Mesendoderm (in vitro differentiated cells): ENCODE data around the gene WNT2.

Source experiments
- DNase-seq: peaks from one replicate; pipeline ENCODE4 v3.0.0; 2013
- H2AK5ac ChIP-seq: 2 replicates; pipeline ENCODE4 v1.6.1; 2013; ENCODE audit warnings: low read length, inconsistent platforms
- H2BK120ac ChIP-seq: 2 replicates; pipeline ENCODE4 v1.6.1; 2013; ENCODE audit warnings: low read depth, mild to moderate bottlenecking, low read length, moderate library complexity, mixed read lengths
- H2BK15ac ChIP-seq: replicated peaks from 2 replicates; pipeline ENCODE4 v1.6.1; 2013; ENCODE audit warnings: low read depth, mild to moderate bottlenecking, moderate library complexity
- H2BK5ac ChIP-seq: 2 replicates; pipeline ENCODE4 v1.6.1; 2013; ENCODE audit warnings: low read length, inconsistent platforms
- H3K18ac ChIP-seq: 2 replicates; pipeline ENCODE4 v1.6.1; 2013; ENCODE audit warnings: mild to moderate bottlenecking, low read length, mixed read lengths
- H3K23ac ChIP-seq: one replicate; pipeline ENCODE4 v1.6.1; 2013; ENCODE audit warnings: low read length
- H3K27ac ChIP-seq: 2 replicates; pipeline ENCODE4 v1.5.1; 2013; ENCODE audit warnings: low read depth, mild to moderate bottlenecking, inconsistent platforms, low read length, moderate library complexity
- H3K27me3 ChIP-seq: 2 replicates; pipeline ENCODE4 v1.6.1; 2013; ENCODE audit warnings: low read length, control low read depth, mild to moderate bottlenecking, inconsistent platforms; ENCODE audit not compliant: insufficient read depth, poor library complexity
- H3K36me3 ChIP-seq: 2 replicates; pipeline ENCODE4 v1.6.1; 2013; ENCODE audit warnings: low read length, inconsistent platforms; ENCODE audit not compliant: control insufficient read depth, insufficient read depth
- H3K4ac ChIP-seq: one replicate; pipeline ENCODE4 v1.6.1; 2013; ENCODE audit warnings: low read depth, mild to moderate bottlenecking, low read length, moderate library complexity
- H3K4me1 ChIP-seq: 2 replicates; pipeline ENCODE4 v1.6.1; 2013; ENCODE audit warnings: low read depth, low read length, inconsistent platforms; ENCODE audit not compliant: control insufficient read depth
- H3K4me2 ChIP-seq: 2 replicates; pipeline ENCODE4 v1.6.1; 2013; ENCODE audit warnings: low read length
- H3K4me3 ChIP-seq: 2 replicates; pipeline ENCODE4 v1.5.1; 2013; ENCODE audit warnings: mild to moderate bottlenecking, low read length
- H3K56ac ChIP-seq: one replicate; pipeline ENCODE4 v1.6.1; 2013; ENCODE audit warnings: low read length
- H3K79me1 ChIP-seq: 2 replicates; pipeline ENCODE4 v1.6.1; 2013; ENCODE audit warnings: low read length, inconsistent platforms
- H3K79me2 ChIP-seq: 2 replicates; pipeline ENCODE4 v1.6.1; 2013; ENCODE audit warnings: mild to moderate bottlenecking, low read length; ENCODE audit not compliant: control insufficient read depth, insufficient read depth
- H3K9ac ChIP-seq: 2 replicates; pipeline ENCODE4 v1.6.1; 2013; ENCODE audit warnings: low read length, inconsistent platforms
- H4K5ac ChIP-seq: one replicate; pipeline ENCODE4 v1.6.1; 2013; ENCODE audit warnings: low read length
- H4K8ac ChIP-seq: one replicate; pipeline ENCODE4 v1.6.1; 2013; ENCODE audit warnings: low read depth, mild to moderate bottlenecking, control low read depth, low read length, moderate library complexity
- WGBS: extraction: QIAGEN DNeasy Blood & Tissue Kit; methylation state at CpG from one replicate; pipeline ENCODE4 v1.1.7; 2013; ENCODE audit warnings: low lambda C conversion rate, missing lambda C conversion rate; ENCODE audit not compliant: insufficient coverage; ENCODE audit errors: extremely low coverage; 5-methylcytosine and 5-hydroxymethylcytosine counted together

The WNT2 gene

DNA sequence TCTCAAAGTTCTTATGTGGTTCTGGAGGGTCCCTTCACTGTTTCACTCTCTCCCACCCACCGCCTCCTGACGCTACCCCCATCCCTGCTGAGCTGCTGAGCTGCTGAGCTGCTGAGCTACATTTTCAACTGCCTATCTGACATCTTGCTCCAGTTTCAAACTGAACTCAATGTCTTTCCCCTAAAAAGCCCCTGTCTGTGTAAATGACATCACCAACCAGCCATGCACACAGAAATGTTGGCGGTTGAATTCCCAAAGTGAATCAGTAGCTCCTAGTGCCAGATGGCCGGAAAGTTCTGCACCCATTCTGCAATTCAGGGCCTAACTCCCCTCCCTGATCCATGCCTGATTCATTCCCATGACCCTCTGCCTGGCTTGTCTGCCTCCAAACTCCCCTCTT lies 71.2 kb downstream of the WNT2 start:
- no peak overlapping the region for H4K5ac ChIP-seq
- no peak overlapping the region for H2BK120ac ChIP-seq
- H3K27me3 ChIP-seq = no peaks in the 10 kb centered on the region
- H3K56ac ChIP-seq = no peak overlapping the region
- H3K4me1 ChIP-seq = no peaks in the 10 kb centered on the region
- no peak overlapping the region for H3K27ac ChIP-seq
- no peak overlapping the region for H2BK5ac ChIP-seq
- no peak overlapping the region for H2AK5ac ChIP-seq
- H4K8ac ChIP-seq = no peak overlapping the region
- H3K79me2 ChIP-seq = no peaks in the 10 kb centered on the region
- no peaks in the 10 kb centered on the region for H3K79me1 ChIP-seq
- no peak overlapping the region for H3K18ac ChIP-seq
- no peak overlapping the region for H3K4me2 ChIP-seq
- DNase-seq = no peak
- H3K23ac ChIP-seq = no peak overlapping the region
- H3K9ac ChIP-seq = no peak overlapping the region
- H3K36me3 ChIP-seq = no peaks in the 10 kb centered on the region
- H2BK15ac ChIP-seq = no peak overlapping the region
- no peak overlapping the region for H3K4ac ChIP-seq
- no CpG with 5 or more reads among the region's 4 CpGs for WGBS
- no peak overlapping the region for H3K4me3 ChIP-seq

GRCh38 chr7:117250801-117251200 lies 72.1 kb downstream of the WNT2 start:
- Histone ChIP-seq H3K79me2 (no peaks in the 10 kb centered on the region), H3K4ac (no peak overlapping the region), H4K5ac (no peak overlapping the region), H2BK120ac (no peak overlapping the region), H4K8ac (no peak overlapping the region), H2BK5ac (no peak overlapping the region), H2BK15ac (no peak overlapping the region), H3K79me1 (no peaks in the 10 kb centered on the region), H3K9ac (no peak overlapping the region), H3K36me3 (no peaks in the 10 kb centered on the region), H3K18ac (no peak overlapping the region), H3K23ac (no peak overlapping the region), H3K4me3 (no peak overlapping the region), H3K4me1 (no peaks in the 10 kb centered on the region), H3K27ac (no peak overlapping the region), H3K4me2 (no peak overlapping the region), H3K56ac (no peak overlapping the region), H3K27me3 (no peaks in the 10 kb centered on the region), H2AK5ac (no peak overlapping the region)
- no CpG with 5 or more reads among the region's 4 CpGs for WGBS
- DNase-seq = no peak

- Histone ChIP-seq H3K56ac (no peak overlapping the region), H2BK15ac (no peak overlapping the region), H3K4ac (no peak overlapping the region), H3K4me1 (no peaks in the 10 kb centered on the region), H3K79me2 (no peaks in the 10 kb centered on the region), H4K8ac (no peak overlapping the region), H2AK5ac (no peak overlapping the region), H2BK5ac (no peak overlapping the region), H3K79me1 (no peaks in the 10 kb centered on the region), H3K27ac (no peak overlapping the region), H3K36me3 (no peaks in the 10 kb centered on the region), H3K23ac (no peak overlapping the region), H4K5ac (no peak overlapping the region), H2BK120ac (no peak overlapping the region), H3K18ac (no peak overlapping the region), H3K9ac (no peak overlapping the region), H3K27me3 (no peaks in the 10 kb centered on the region), H3K4me3 (no peak overlapping the region), H3K4me2 (no peak overlapping the region)
- no peak for DNase-seq
Observed at GRCh38 chr7:117250245-117250644, 72.6 kb downstream of the WNT2 start.

GRCh38 chr7:117249696-117250095 lies 73.2 kb downstream of the WNT2 start:
- no peak overlapping the region for H3K56ac ChIP-seq
- no peak for DNase-seq
- H3K9ac ChIP-seq = no peak overlapping the region
- H3K4me1 ChIP-seq = no peaks in the 10 kb centered on the region
- H4K5ac ChIP-seq = no peak overlapping the region
- H2BK15ac ChIP-seq = no peak overlapping the region
- no peak overlapping the region for H3K23ac ChIP-seq
- H3K27me3 ChIP-seq = no peaks in the 10 kb centered on the region
- no peak overlapping the region for H3K18ac ChIP-seq
- no peak overlapping the region for H3K4ac ChIP-seq
- H3K79me2 ChIP-seq = no peaks in the 10 kb centered on the region
- no peak overlapping the region for H4K8ac ChIP-seq
- H3K4me2 ChIP-seq = no peak overlapping the region
- H2BK5ac ChIP-seq = no peak overlapping the region
- H3K4me3 ChIP-seq = no peak overlapping the region
- no CpG with 5 or more reads among the region's 5 CpGs for WGBS
- H2BK120ac ChIP-seq = no peak overlapping the region
- H2AK5ac ChIP-seq = no peak overlapping the region
- no peaks in the 10 kb centered on the region for H3K36me3 ChIP-seq
- no peaks in the 10 kb centered on the region for H3K79me1 ChIP-seq
- no peak overlapping the region for H3K27ac ChIP-seq

DNA sequence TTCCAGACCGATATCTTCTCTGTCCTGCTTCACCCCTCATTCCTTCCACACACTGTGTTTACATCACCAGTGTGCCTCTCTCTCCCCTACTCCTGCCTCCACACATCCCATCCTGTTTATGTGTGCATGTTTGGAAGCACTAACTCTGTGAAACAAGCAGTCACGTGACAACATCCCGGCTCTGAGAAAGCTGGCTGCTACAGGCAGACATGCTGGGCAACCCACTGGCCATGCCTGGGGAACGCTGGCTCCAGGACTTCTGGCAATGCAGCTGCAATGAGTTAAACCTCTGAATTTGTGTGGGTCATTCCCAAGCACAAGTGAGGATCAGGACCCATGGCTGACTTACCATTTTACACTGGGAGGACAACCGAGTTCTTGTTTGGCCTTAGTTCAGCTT lies 74.0 kb downstream of the WNT2 start:
- no peak overlapping the region for H4K5ac ChIP-seq
- DNase-seq = no peak
- no peak overlapping the region for H3K56ac ChIP-seq
- H3K4me2 ChIP-seq = no peak overlapping the region
- H2BK120ac ChIP-seq = no peak overlapping the region
- no peak overlapping the region for H3K23ac ChIP-seq
- H3K27ac ChIP-seq = no peak overlapping the region
- H3K4me3 ChIP-seq = no peak overlapping the region
- no peaks in the 10 kb centered on the region for H3K79me2 ChIP-seq
- no peak overlapping the region for H2BK15ac ChIP-seq
- no peaks in the 10 kb centered on the region for H3K36me3 ChIP-seq
- no peaks in the 10 kb centered on the region for H3K79me1 ChIP-seq
- WGBS = no CpG with 5 or more reads among the region's 5 CpGs
- H3K4me1 ChIP-seq = no peaks in the 10 kb centered on the region
- H4K8ac ChIP-seq = no peak overlapping the region
- H3K18ac ChIP-seq = no peak overlapping the region
- no peak overlapping the region for H3K4ac ChIP-seq
- no peak overlapping the region for H2BK5ac ChIP-seq
- H3K9ac ChIP-seq = no peak overlapping the region
- H3K27me3 ChIP-seq = no peaks in the 10 kb centered on the region
- no peak overlapping the region for H2AK5ac ChIP-seq

- H3K79me2 ChIP-seq = no peaks in the 10 kb centered on the region
- no peaks in the 10 kb centered on the region for H3K36me3 ChIP-seq
- H3K18ac ChIP-seq = no peak overlapping the region
- no peaks in the 10 kb centered on the region for H3K79me1 ChIP-seq
- no peak overlapping the region for H2BK120ac ChIP-seq
- no peaks in the 10 kb centered on the region for H3K4me1 ChIP-seq
- no peak for DNase-seq
- H4K5ac ChIP-seq = no peak overlapping the region
- no peak overlapping the region for H3K4me3 ChIP-seq
- H2AK5ac ChIP-seq = no peak overlapping the region
- H2BK5ac ChIP-seq = no peak overlapping the region
- H3K27me3 ChIP-seq = no peaks in the 10 kb centered on the region
- no peak overlapping the region for H3K23ac ChIP-seq
- H3K27ac ChIP-seq = no peak overlapping the region
- H2BK15ac ChIP-seq = no peak overlapping the region
- H3K4me2 ChIP-seq = no peak overlapping the region
- WGBS = no CpG with 5 or more reads among the region's 4 CpGs
- H3K9ac ChIP-seq = no peak overlapping the region
- no peak overlapping the region for H3K4ac ChIP-seq
- H4K8ac ChIP-seq = no peak overlapping the region
- H3K56ac ChIP-seq = no peak overlapping the region
Observed at GRCh38 chr7:117247809-117248208, 75.0 kb downstream of the WNT2 start.
